ENCODE data around the gene ZP1. TPM values are rescaled to one million over a fixed set of nuclear protein-coding genes. Genes with fewer than 3 reads are reported as not detected.

The ZP1 gene
- total and polyA plus RNA-seq, 2 of the 8 experiments (the other 6 are each of a cell fraction or from before 2014, with no cell fraction given) = not detected

DNA sequence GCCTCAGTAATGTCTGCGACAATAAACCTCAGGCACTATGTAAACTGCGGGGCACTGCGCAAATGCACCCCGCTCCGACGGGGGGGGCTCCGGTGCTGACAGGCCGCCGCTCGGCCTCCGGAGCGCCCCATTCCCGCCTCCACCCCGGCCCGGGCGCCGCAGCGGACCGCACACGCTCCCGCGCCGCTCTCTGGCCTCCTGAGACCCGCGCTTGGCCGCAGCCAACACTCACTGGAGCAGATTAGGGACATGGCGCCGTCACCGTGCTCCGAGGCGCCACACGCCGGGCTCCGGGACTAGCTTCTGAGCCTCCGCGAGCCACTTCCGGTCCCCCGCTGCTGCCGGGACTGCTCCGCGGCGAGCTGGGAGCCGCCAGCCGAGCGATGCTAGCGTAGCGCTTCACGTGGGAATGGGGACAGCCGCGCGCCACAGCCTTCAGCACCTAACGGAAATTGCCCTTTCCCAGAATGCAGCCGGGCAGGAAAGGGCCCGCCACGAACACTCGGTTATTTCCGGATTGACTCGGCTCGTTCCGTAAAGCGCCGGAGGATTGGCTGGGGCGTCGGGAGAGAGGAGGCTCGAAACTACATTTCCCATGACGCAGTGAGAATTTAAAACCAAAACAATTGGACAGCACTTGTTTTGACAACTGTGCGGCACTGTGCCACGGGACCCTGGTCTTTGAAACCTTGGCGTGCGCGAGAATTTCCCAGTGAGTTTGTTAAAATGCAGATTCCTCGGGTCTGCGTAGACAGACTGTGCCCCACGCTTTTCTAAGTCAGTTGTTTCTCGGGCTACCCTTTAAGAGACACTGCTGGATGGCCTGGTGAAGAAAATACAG lies 39.0 kb downstream of the ZP1 start, which contains the start of gene PRPF19 (continued):
- TF ChIP-seq EGR1 (IDR thresholded peaks at IDR 0.05; ENCODE audit: borderline replicate concordance, low read depth, low read length) (no peak), SUZ12 (IDR thresholded peaks at IDR 0.05; ENCODE audit: low read length) (no peak), YY1 (IDR thresholded peaks at IDR 0.05; ENCODE audit: low read depth, low read length) (peak; percentile 58; the same call in 1 of the 2 replicates), SAP30 (IDR thresholded peaks at IDR 0.05; ENCODE audit: insufficient read depth, insufficient replicate concordance, low read length) (peak; percentile 74), FOSL1 (IDR thresholded peaks at IDR 0.05; ENCODE audit: insufficient read depth, low read depth, low read length) (no peak), CHD1 (IDR thresholded peaks at IDR 0.05; ENCODE audit: low read depth, low read length) (no peak), KDM1A (IDR thresholded peaks at IDR 0.05; ENCODE audit: borderline replicate concordance, low read length) (peak; percentile 71), POLR2AphosphoS5 (IDR thresholded peaks at IDR 0.05; ENCODE audit: low read depth, low read length) (peak; percentile 80), SIX5 (IDR thresholded peaks at IDR 0.05; ENCODE audit: low read depth, low read length) (peak; percentile 53), HDAC2 (IDR thresholded peaks at IDR 0.05; ENCODE audit: borderline replicate concordance in 1 of 2, low read depth in 2 of 2, low read length in 2 of 2) (peak; percentile 44 to 74; a peak in 2 of 4 replicates), TEAD4 (IDR thresholded peaks at IDR 0.05; ENCODE audit: low read depth, low read length) (no peak), RNF2 (IDR thresholded peaks at IDR 0.05; ENCODE audit: borderline replicate concordance, low read depth, low read length, missing control alignments, poor library complexity, severe bottlenecking) (no peak), EZH2 (IDR thresholded peaks at IDR 0.05; ENCODE audit: low read depth, low read length, severe bottlenecking) (no peak), GABPA (IDR thresholded peaks at IDR 0.05; ENCODE audit: borderline replicate concordance, insufficient read depth, low read length) (0 out of 2 replicates have a peak, but pooled peaks have one; percentile 37), RXRA (IDR thresholded peaks at IDR 0.05; ENCODE audit: insufficient read depth, low read depth, low read length) (no peak), BCL11A (IDR thresholded peaks at IDR 0.05; ENCODE audit: low read depth in 2 of 2, low read length in 2 of 2) (no peak), JUND (IDR thresholded peaks at IDR 0.05; ENCODE audit: low read length) (no peak), CEBPB (IDR thresholded peaks at IDR 0.05; ENCODE audit: low read depth, low read length) (no peak)
- TF ChIP-seq, protein P1, sequence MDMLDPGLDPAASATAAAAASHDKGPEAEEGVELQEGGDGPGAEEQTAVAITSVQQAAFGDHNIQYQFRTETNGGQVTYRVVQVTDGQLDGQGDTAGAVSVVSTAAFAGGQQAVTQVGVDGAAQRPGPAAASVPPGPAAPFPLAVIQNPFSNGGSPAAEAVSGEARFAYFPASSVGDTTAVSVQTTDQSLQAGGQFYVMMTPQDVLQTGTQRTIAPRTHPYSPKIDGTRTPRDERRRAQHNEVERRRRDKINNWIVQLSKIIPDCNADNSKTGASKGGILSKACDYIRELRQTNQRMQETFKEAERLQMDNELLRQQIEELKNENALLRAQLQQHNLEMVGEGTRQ (IDR thresholded peaks at IDR 0.05; ENCODE audit: low read length) = peak; percentile 33; the same call in 1 of the 2 replicates
- TF ChIP-seq, protein P2, sequence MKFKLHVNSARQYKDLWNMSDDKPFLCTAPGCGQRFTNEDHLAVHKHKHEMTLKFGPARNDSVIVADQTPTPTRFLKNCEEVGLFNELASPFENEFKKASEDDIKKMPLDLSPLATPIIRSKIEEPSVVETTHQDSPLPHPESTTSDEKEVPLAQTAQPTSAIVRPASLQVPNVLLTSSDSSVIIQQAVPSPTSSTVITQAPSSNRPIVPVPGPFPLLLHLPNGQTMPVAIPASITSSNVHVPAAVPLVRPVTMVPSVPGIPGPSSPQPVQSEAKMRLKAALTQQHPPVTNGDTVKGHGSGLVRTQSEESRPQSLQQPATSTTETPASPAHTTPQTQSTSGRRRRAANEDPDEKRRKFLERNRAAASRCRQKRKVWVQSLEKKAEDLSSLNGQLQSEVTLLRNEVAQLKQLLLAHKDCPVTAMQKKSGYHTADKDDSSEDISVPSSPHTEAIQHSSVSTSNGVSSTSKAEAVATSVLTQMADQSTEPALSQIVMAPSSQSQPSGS (IDR thresholded peaks at IDR 0.05; ENCODE audit: low read length) = no peak
